Measurements from ENCODE around the gene PTTG1IP. TPM values are rescaled to one million over a fixed set of nuclear protein-coding genes. Genes with fewer than 3 reads are reported as not detected.

Gene PTTG1IP
- total and polyA plus RNA-seq, 2 donors (not counting 1 experiment from before 2014, with no cell fraction given): 229 to 240 TPM

DNA sequence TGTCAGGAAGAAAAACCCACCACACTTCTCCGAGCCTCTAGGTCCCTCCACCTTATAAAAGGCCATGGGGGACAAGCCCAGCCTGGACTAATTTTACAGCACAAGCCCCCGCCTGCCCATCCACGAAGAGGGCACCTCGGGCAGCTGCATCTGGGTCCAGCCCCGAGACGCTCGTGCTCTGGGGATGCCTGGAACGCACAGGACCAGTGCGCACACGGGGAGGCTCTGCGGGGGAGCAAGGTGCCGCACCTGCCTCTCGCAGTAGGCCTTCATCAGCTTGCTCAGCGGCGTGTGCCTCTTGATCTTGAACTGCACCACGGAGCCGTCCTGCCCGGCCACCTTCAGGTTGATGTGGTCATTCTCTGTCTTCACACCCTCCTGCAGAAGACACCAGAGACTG lies 59.8 kb downstream of the PTTG1IP start:
- Histone ChIP-seq H3K27me3 (ENCODE audit: control insufficient read depth, insufficient read depth, low read length) (no peaks in the 10 kb centered on the region), H3K9me3 (ENCODE audit: control insufficient read depth, insufficient read depth, low read depth, low read length) (no peaks in the 10 kb centered on the region), H2AFZ (ENCODE audit: low read length) (no peak overlapping the region), H3K79me2 (ENCODE audit: control insufficient read depth, insufficient read depth, low read length) (peaks cover 68% of the 10 kb centered on the region), H3K4me2 (ENCODE audit: extremely low read depth, insufficient read depth, low read length) (no peak overlapping the region), H3K36me3 (ENCODE audit: control insufficient read depth, insufficient read depth, low read length) (peaks cover 20% of the 10 kb centered on the region), H3K27ac (ENCODE audit: insufficient read depth, low read length) (no peak overlapping the region), H3K9ac (ENCODE audit: insufficient read depth, low read length) (no peak overlapping the region), H3K4me1 (ENCODE audit: control insufficient read depth, extremely low read depth, insufficient read depth, low read length) (peaks cover 3% of the 10 kb centered on the region), H3K4me3 (replicated peaks in 1 of 4; ENCODE audit: control extremely low read depth in 1 of 4, insufficient read depth in 1 of 4, low read depth in 3 of 4, low read length in 4 of 4) (no peak overlapping the region), H4K20me1 (ENCODE audit: control insufficient read depth, extremely low read depth, insufficient read depth, low read length) (no peaks in the 10 kb centered on the region)
- TF ChIP-seq, protein P1, sequence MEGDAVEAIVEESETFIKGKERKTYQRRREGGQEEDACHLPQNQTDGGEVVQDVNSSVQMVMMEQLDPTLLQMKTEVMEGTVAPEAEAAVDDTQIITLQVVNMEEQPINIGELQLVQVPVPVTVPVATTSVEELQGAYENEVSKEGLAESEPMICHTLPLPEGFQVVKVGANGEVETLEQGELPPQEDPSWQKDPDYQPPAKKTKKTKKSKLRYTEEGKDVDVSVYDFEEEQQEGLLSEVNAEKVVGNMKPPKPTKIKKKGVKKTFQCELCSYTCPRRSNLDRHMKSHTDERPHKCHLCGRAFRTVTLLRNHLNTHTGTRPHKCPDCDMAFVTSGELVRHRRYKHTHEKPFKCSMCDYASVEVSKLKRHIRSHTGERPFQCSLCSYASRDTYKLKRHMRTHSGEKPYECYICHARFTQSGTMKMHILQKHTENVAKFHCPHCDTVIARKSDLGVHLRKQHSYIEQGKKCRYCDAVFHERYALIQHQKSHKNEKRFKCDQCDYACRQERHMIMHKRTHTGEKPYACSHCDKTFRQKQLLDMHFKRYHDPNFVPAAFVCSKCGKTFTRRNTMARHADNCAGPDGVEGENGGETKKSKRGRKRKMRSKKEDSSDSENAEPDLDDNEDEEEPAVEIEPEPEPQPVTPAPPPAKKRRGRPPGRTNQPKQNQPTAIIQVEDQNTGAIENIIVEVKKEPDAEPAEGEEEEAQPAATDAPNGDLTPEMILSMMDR (conservative IDR thresholded peaks at IDR 0.05 in 1 of 2, IDR thresholded peaks at IDR 0.05 in 1 of 2; ENCODE audit: low read depth in 1 of 2, low read length in 2 of 2): no peak
- no peak for TF ChIP-seq EZH2 (IDR thresholded peaks at IDR 0.05; ENCODE audit: low read length, missing control alignments)
- no peak for DNase-seq (ENCODE audit: low read depth in 2 of 2)

DNA sequence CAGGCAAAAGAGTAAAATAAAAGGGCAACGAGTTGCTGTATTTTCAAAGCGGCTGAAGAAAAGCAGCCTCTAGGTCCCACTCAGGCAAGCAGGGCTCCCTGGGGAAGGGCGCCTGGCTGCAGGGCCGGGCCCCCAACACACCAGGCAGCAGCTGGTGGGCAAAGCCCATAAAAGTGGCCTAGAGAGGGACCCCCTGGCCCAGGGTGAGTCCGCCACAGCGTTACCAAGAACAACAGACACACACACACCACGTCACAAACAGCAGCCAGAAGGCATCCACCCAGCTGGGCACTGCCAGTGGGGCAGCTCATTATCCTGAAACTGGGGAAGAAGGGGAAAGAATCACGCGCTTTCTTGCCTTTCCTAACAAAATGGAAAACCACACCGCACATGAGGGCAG lies 60.3 kb downstream of the PTTG1IP start:
- H3K27ac ChIP-seq (ENCODE audit: insufficient read depth, low read length): no peak overlapping the region
- no peak for DNase-seq (ENCODE audit: low read depth in 2 of 2)
- H3K9ac ChIP-seq (ENCODE audit: insufficient read depth, low read length): no peak overlapping the region
- H3K4me3 ChIP-seq (replicated peaks in 1 of 4; ENCODE audit: control extremely low read depth in 1 of 4, insufficient read depth in 1 of 4, low read depth in 3 of 4, low read length in 4 of 4): no peak overlapping the region
- no peaks in the 10 kb centered on the region for H3K27me3 ChIP-seq (ENCODE audit: control insufficient read depth, insufficient read depth, low read length)
- no peaks in the 10 kb centered on the region for H4K20me1 ChIP-seq (ENCODE audit: control insufficient read depth, extremely low read depth, insufficient read depth, low read length)
- H3K9me3 ChIP-seq (ENCODE audit: control insufficient read depth, insufficient read depth, low read depth, low read length): no peaks in the 10 kb centered on the region
- no peak overlapping the region for H3K4me2 ChIP-seq (ENCODE audit: extremely low read depth, insufficient read depth, low read length)
- H2AFZ ChIP-seq (ENCODE audit: low read length): no peak overlapping the region
- TF ChIP-seq, protein P1 (conservative IDR thresholded peaks at IDR 0.05 in 1 of 2, IDR thresholded peaks at IDR 0.05 in 1 of 2; ENCODE audit: low read depth in 1 of 2, low read length in 2 of 2): no peak
- no peak for TF ChIP-seq EZH2 (IDR thresholded peaks at IDR 0.05; ENCODE audit: low read length, missing control alignments)
- peaks cover 3% of the 10 kb centered on the region for H3K4me1 ChIP-seq (ENCODE audit: control insufficient read depth, extremely low read depth, insufficient read depth, low read length)
- H3K36me3 ChIP-seq (ENCODE audit: control insufficient read depth, insufficient read depth, low read length): peaks cover 23% of the 10 kb centered on the region
- H3K79me2 ChIP-seq (ENCODE audit: control insufficient read depth, insufficient read depth, low read length): peaks cover 68% of the 10 kb centered on the region

DNA sequence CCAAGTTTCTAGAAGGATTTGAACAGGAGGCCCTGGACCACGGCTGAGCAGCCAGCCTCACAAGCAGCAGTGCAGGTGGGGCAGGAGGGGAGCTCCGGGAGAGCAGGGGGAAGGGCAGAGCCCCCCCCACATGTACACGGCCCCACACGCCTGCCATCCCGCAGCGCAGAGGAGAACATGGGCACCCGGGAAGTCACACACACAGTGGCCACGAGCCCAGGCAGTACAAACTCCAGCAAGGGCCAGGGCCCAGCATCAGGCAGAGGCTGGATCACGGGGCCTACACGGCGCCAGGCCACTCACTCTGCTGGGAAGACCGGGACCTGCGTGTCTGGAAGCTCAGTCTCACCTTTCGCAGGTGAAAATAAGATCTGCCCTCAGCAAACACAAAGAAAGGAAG lies 60.9 kb downstream of the PTTG1IP start:
- Histone ChIP-seq H3K27ac (ENCODE audit: insufficient read depth, low read length) (no peak overlapping the region), H3K4me2 (ENCODE audit: extremely low read depth, insufficient read depth, low read length) (no peak overlapping the region), H2AFZ (ENCODE audit: low read length) (no peak overlapping the region), H3K9me3 (ENCODE audit: control insufficient read depth, insufficient read depth, low read depth, low read length) (no peaks in the 10 kb centered on the region), H3K9ac (ENCODE audit: insufficient read depth, low read length) (no peak overlapping the region), H3K4me1 (ENCODE audit: control insufficient read depth, extremely low read depth, insufficient read depth, low read length) (peaks cover 3% of the 10 kb centered on the region), H3K27me3 (ENCODE audit: control insufficient read depth, insufficient read depth, low read length) (no peaks in the 10 kb centered on the region), H4K20me1 (ENCODE audit: control insufficient read depth, extremely low read depth, insufficient read depth, low read length) (no peaks in the 10 kb centered on the region), H3K4me3 (replicated peaks in 1 of 4; ENCODE audit: control extremely low read depth in 1 of 4, insufficient read depth in 1 of 4, low read depth in 3 of 4, low read length in 4 of 4) (no peak overlapping the region), H3K79me2 (ENCODE audit: control insufficient read depth, insufficient read depth, low read length) (peaks cover 68% of the 10 kb centered on the region), H3K36me3 (ENCODE audit: control insufficient read depth, insufficient read depth, low read length) (peaks cover 23% of the 10 kb centered on the region)
- TF ChIP-seq EZH2 (IDR thresholded peaks at IDR 0.05; ENCODE audit: low read length, missing control alignments): no peak
- TF ChIP-seq, protein P1 (conservative IDR thresholded peaks at IDR 0.05 in 1 of 2, IDR thresholded peaks at IDR 0.05 in 1 of 2; ENCODE audit: low read depth in 1 of 2, low read length in 2 of 2): no peak
- no peak for DNase-seq (ENCODE audit: low read depth in 2 of 2)
